Stomach (tissue), 9 donors: ENCODE measurements around the gene IFNLR1. TPM values are rescaled to one million over a fixed set of nuclear protein-coding genes. Genes with fewer than 3 reads are reported as not detected.

ENCODE experiments used
- DNase-seq, 2 donors: peaks; one replicate each; pipeline versions ENCODE4 v3.0.0 to v3.0.0-alpha.2; 2013 to 2019
- H3K27ac ChIP-seq, 5 donors: fragments of 200-600 bp in 4 of 5; sonication (generic) in 4 of 5; one replicate each; pipeline ENCODE4 v1.5.1; 2013 to 2019; ENCODE audit warnings: mild to moderate bottlenecking in 1 of 5, moderate library complexity in 1 of 5
- H3K27me3 ChIP-seq, 3 donors: fragments of 200-600 bp; sonication (generic); one replicate each; pipeline ENCODE4 v1.5.1; 2017 to 2019; ENCODE audit warnings: mixed run types in 1 of 3
- H3K36me3 ChIP-seq, 4 donors: fragments of 200-600 bp; sonication (generic); 1 replicate in 3 of 4; 2 replicates in 1 of 4; pipeline ENCODE4 v1.5.1; 2016 to 2019
- H3K4me1 ChIP-seq, 4 donors: fragments of 200-600 bp; sonication (generic); one replicate each; pipeline ENCODE4 v1.5.1; 2016 to 2019
- H3K4me3 ChIP-seq, 4 donors: fragments of 200-600 bp; sonication (generic) in 3 of 4; one replicate each; pipeline ENCODE4 v1.5.1; 2016 to 2019; ENCODE audit warnings: mild to moderate bottlenecking in 1 of 4
- H3K9me3 ChIP-seq, 4 donors: fragments of 200-600 bp; sonication (generic); one replicate each; pipeline ENCODE4 v1.5.1; 2016 to 2019
- CTCF ChIP-seq, 7 experiments: fragments of 450-650 bp in 4 of 7; fragments of 200-600 bp in 3 of 7; sonication (generic) in 3 of 7; IDR thresholded peaks; one replicate each; pipeline ENCODE4 v1.5.1; 2016 to 2019; ENCODE audit warnings: antibody characterized with exemption in 7 of 7, control low read depth in 2 of 7, mild to moderate bottlenecking in 1 of 7
- EP300 ChIP-seq: sonication (generic); formaldehyde crosslinking; IDR thresholded peaks from one replicate; pipeline ENCODE4 v1.6.1; 2017; ENCODE audit warnings: antibody characterized with exemption
- POLR2A ChIP-seq, 4 donors: fragments of 450-650 bp; IDR thresholded peaks; one replicate each; pipeline ENCODE4 v1.6.1; 2016; ENCODE audit warnings: antibody characterized with exemption in 4 of 4, control low read depth in 2 of 4, mild to moderate bottlenecking in 1 of 4, moderate library complexity in 1 of 4
- POLR2AphosphoS5 ChIP-seq, 3 donors: sonication (generic); formaldehyde crosslinking; IDR thresholded peaks; one replicate each; pipeline ENCODE4 v1.6.1; 2016; ENCODE audit warnings: antibody characterized with exemption in 3 of 3
- WGBS, 5 donors: extraction: QIAGEN DNeasy Blood & Tissue Kit in 3 of 5; methylation state at CpG; one replicate each; pipeline versions ENCODE4 v1.1.5 to v1.1.7; 2013 to 2018; 5-methylcytosine and 5-hydroxymethylcytosine counted together
- intact Hi-C: fragments of 100-400 bp; cut with DNase I; formaldehyde crosslinking; loops from one replicate; pipeline ENCODE4 v1.15.1; 2023; ENCODE audit warnings: low total_unique reads
- polyA plus RNA-seq, 3 donors: library from polyadenylated mRNA; stranded (reverse); fragments of 200-250 nt; gene quantifications; one replicate each; pipeline ENCODE4 v1.2.3, GENCODE V29; 2013
- total RNA-seq, 5 donors: library from RNA; depleted of rRNA; stranded (reverse); fragments of >200 nt; gene quantifications; one replicate each; pipeline versions ENCODE4 v1.1.0 to v1.2.3, GENCODE V29; 2014 to 2016
- donor health status: healthy with polysubstance abuse.
- donor health status: Bipolar disorder and iron deficiency.
- donor health status: healthy.

Gene IFNLR1
- total and polyA plus RNA-seq, 8 donors = 0.31 to 6.1 (median 1.1) TPM; not detected in 1

DNA sequence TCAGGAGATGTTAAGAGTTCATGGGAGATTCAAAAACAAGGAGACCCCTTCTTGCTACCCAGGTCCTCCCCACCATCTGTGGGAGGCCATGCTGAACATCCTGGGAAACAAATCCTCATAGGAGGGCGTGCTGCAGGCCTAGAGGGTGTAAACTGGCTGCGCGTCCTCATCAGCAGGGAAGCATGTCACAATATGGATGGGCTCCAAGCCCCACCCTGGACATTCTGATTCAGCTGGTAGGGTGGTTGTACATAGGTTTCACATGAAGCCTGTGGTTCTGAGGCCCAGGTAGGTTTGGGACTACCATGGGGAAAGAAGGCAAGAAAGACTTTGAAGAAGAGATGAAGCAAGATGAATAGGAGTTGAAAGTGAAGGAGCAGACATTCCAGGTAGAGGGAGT, 44.6 kb upstream of the IFNLR1 start:
- intact Hi-C loops = no loop called here
- 80 to 98% (median 92%) methylated on average over 3 of the region's 3 CpGs for WGBS, 5 donors
- Histone ChIP-seq H3K9me3 (no peaks in the 10 kb centered on the region), H3K27ac (no peak overlapping the region), H3K4me3 (no peak overlapping the region), H3K36me3 (no peaks in the 10 kb centered on the region), H3K27me3 (peaks cover 0 to 8% (median 0%) of the 10 kb centered on the region in 3 donors), H3K4me1 (peaks cover 0 to 6% (median 2%) of the 10 kb centered on the region in 4 donors)
- TF ChIP-seq EP300 (no peak), POLR2AphosphoS5 (IDR thresholded peaks at IDR 0.05) (no peak), POLR2A (IDR thresholded peaks at IDR 0.05) (no peak), CTCF (IDR thresholded peaks at IDR 0.05) (no peak)
- no peak for DNase-seq

GRCh38 chr1:24228311-24228710, 41.2 kb upstream of the IFNLR1 start:
- intact Hi-C loops = no loop called here
- H3K27ac ChIP-seq = no peak overlapping the region
- 64 to 76% (median 68%) methylated on average over 4 of the region's 4 CpGs for WGBS, 5 donors
- no peaks in the 10 kb centered on the region for H3K4me1 ChIP-seq
- no peaks in the 10 kb centered on the region for H3K9me3 ChIP-seq
- no peaks in the 10 kb centered on the region for H3K36me3 ChIP-seq
- TF ChIP-seq EP300 = no peak
- TF ChIP-seq POLR2A (IDR thresholded peaks at IDR 0.05) = no peak
- TF ChIP-seq POLR2AphosphoS5 (IDR thresholded peaks at IDR 0.05) = no peak
- TF ChIP-seq CTCF (IDR thresholded peaks at IDR 0.05) = no peak
- peaks cover 0 to 15% (median 0%) of the 10 kb centered on the region in 3 donors for H3K27me3 ChIP-seq
- DNase-seq = no peak
- no peak overlapping the region for H3K4me3 ChIP-seq

- WGBS, 5 donors = 81 to 89% (median 82%) methylated on average over 5 of the region's 5 CpGs
- Histone ChIP-seq H3K9me3 (no peaks in the 10 kb centered on the region), H3K27ac (no peak overlapping the region), H3K4me1 (no peaks in the 10 kb centered on the region), H3K36me3 (no peaks in the 10 kb centered on the region), H3K4me3 (no peak overlapping the region), H3K27me3 (peaks cover 0 to 22% (median 0%) of the 10 kb centered on the region in 3 donors)
- TF ChIP-seq CTCF (IDR thresholded peaks at IDR 0.05) (no peak), POLR2AphosphoS5 (IDR thresholded peaks at IDR 0.05) (no peak), POLR2A (IDR thresholded peaks at IDR 0.05) (no peak), EP300 (no peak)
- no peak for DNase-seq
- intact Hi-C loops = no loop called here
These were observed 39.7 kb upstream of the IFNLR1 start for GRCh38 chr1:24226749-24227148.

DNA sequence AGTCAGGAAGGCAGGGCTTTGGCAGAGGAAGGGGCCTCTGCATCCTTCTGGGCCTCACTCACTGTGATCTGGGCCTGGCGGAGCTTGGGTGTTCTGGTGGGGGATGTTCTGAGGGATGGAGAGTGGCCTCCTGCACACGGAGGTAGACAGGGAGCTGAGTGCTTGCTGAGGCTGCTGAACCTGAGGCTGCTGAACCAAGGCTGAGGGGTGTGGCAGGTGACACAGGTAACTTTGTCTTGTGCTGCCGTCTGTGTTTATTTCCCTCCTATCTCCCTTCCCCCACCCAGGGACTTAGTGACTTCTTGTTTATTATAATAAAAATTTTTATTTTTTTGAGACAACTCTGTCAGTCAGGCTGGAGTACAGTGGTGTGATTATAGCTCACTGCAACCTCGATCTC, 37.7 kb upstream of the IFNLR1 start:
- DNase-seq = no peak
- WGBS, 5 donors = 70 to 77% (median 76%) methylated on average over 4 of the region's 4 CpGs

More for the DNA sequence above, 37.7 kb upstream of the IFNLR1 start:
- Histone ChIP-seq H3K36me3 (no peaks in the 10 kb centered on the region), H3K4me1 (no peaks in the 10 kb centered on the region), H3K9me3 (no peaks in the 10 kb centered on the region), H3K27ac (no peak overlapping the region), H3K27me3 (peaks cover 0 to 26% (median 0%) of the 10 kb centered on the region in 3 donors), H3K4me3 (no peak overlapping the region)
- intact Hi-C loops = no loop called here
- TF ChIP-seq EP300 = no peak
- TF ChIP-seq CTCF (IDR thresholded peaks at IDR 0.05) = no peak
- TF ChIP-seq POLR2A (IDR thresholded peaks at IDR 0.05) = no peak
- no peak for TF ChIP-seq POLR2AphosphoS5 (IDR thresholded peaks at IDR 0.05)
